Bladder microvascular endothelial cell (primary cell): ENCODE results near the gene ZNF527. TPM values are rescaled to one million over a fixed set of nuclear protein-coding genes. Genes with fewer than 3 reads are reported as not detected.

Experiments
- total RNA-seq: library from RNA; depleted of rRNA; stranded (reverse); fragments of >200 nt; gene quantifications from 2 replicates; pipeline ENCODE4 v1.2.3, GENCODE V29; 2014

ZNF527 gene
- total RNA-seq = 2.9 and 5.6 TPM in 2 replicates

GRCh38 chr19:37370880-37371661 lies at the start of gene ZNF527:
ZNF527 (plus strand) TSS chr19:37371099; CDS start chr19:37374199, 3,100 bp downstream.

Other genes with a start within 250 kb of the ZNF527 start
- 4.2 and 6.4 TPM in 2 replicates for gene ZNF585A, start 198.4 kb upstream of the ZNF527 start, total RNA-seq
- gene ZNF585B, start 160.6 kb upstream of the ZNF527 start, total RNA-seq = 6.2 and 17.0 TPM in 2 replicates
- 2.9 and 6.7 TPM in 2 replicates for gene ZNF383, start 152.9 kb upstream of the ZNF527 start, total RNA-seq
- gene ZNF569, start 96.3 kb downstream of the ZNF527 start, total RNA-seq = 3.7 and 5.9 TPM in 2 replicates
- gene ZNF570, start 98.3 kb downstream of the ZNF527 start, total RNA-seq = 3.4 and 7.6 TPM in 2 replicates
- 0.32 and 1.5 TPM in 2 replicates for gene ZNF793, start 135.8 kb downstream of the ZNF527 start, total RNA-seq
- 0.97 and 5.7 TPM in 2 replicates for gene ZNF571, start 223.7 kb downstream of the ZNF527 start, total RNA-seq
- 0.16 and 0.63 TPM in 2 replicates for gene ZNF540, start 223.8 kb downstream of the ZNF527 start, total RNA-seq